H9 (cell line): ENCODE measurements around the gene DCDC2. TPM values are rescaled to one million over a fixed set of nuclear protein-coding genes. Genes with fewer than 3 reads are reported as not detected.

Experiments
- DNase-seq: peaks from one replicate; pipeline ENCODE4 v3.0.0-alpha.2; 2017
- H2AFZ ChIP-seq: one replicate; pipeline ENCODE4 v1.6.1; 2013; ENCODE audit warnings: mild to moderate bottlenecking, low read length, control low read depth, moderate library complexity
- H2AK5ac ChIP-seq: 2 replicates; pipeline ENCODE4 v1.6.1; 2013; ENCODE audit warnings: low read length, control low read depth, mixed read lengths; ENCODE audit not compliant: insufficient read length
- H2BK120ac ChIP-seq: one replicate; pipeline ENCODE4 v1.6.1; 2013; ENCODE audit warnings: low read depth, mild to moderate bottlenecking, low read length, control low read depth, inconsistent platforms; ENCODE audit not compliant: poor library complexity, severe bottlenecking
- H2BK12ac ChIP-seq: 2 replicates; pipeline ENCODE4 v1.6.1; 2013; ENCODE audit warnings: low read length, control low read depth, mixed read lengths, low read depth; ENCODE audit not compliant: insufficient read length
- H2BK15ac ChIP-seq: 2 replicates; pipeline ENCODE4 v1.6.1; 2013; ENCODE audit warnings: low read depth, low read length, control low read depth
- H2BK20ac ChIP-seq: one replicate; pipeline ENCODE4 v1.6.1; 2013; ENCODE audit warnings: low read depth, mild to moderate bottlenecking, low read length, control low read depth, inconsistent platforms; ENCODE audit not compliant: poor library complexity, severe bottlenecking
- H2BK5ac ChIP-seq: 2 replicates; pipeline ENCODE4 v1.6.1; 2013; ENCODE audit warnings: low read length, control low read depth, mixed read lengths; ENCODE audit not compliant: insufficient read length
- H3K14ac ChIP-seq: 2 replicates; pipeline ENCODE4 v1.6.1; 2013; ENCODE audit warnings: low read length, control low read depth; ENCODE audit not compliant: insufficient read depth
- H3K18ac ChIP-seq: 2 replicates; pipeline ENCODE4 v1.6.1; 2013; ENCODE audit warnings: low read depth, mild to moderate bottlenecking, mixed read lengths, low read length, control low read depth; ENCODE audit not compliant: insufficient read length
- H3K23ac ChIP-seq: 2 replicates; pipeline ENCODE4 v1.6.1; 2013; ENCODE audit warnings: low read length, control low read depth, mixed read lengths, low read depth; ENCODE audit not compliant: insufficient read length
- H3K23me2 ChIP-seq: 2 replicates; pipeline ENCODE4 v1.6.1; 2013; ENCODE audit warnings: low read depth, mild to moderate bottlenecking, mixed read lengths, low read length, control low read depth; ENCODE audit not compliant: insufficient read length, poor library complexity, severe bottlenecking
- H3K27ac ChIP-seq: 2 replicates; pipeline ENCODE4 v1.5.1; 2013; ENCODE audit warnings: low read length, control low read depth, mixed read lengths, low read depth; ENCODE audit not compliant: insufficient read length
- H3K27me3 ChIP-seq: 2 replicates; pipeline ENCODE4 v1.6.1; 2013; ENCODE audit warnings: low read length, control low read depth, inconsistent platforms; ENCODE audit not compliant: insufficient read depth
- H3K4ac ChIP-seq: 2 replicates; pipeline ENCODE4 v1.6.1; 2013; ENCODE audit warnings: low read depth, mild to moderate bottlenecking, control low read depth, inconsistent platforms, low read length, moderate library complexity
- H3K4me1 ChIP-seq: 2 replicates; pipeline ENCODE4 v1.6.1; 2013; ENCODE audit warnings: low read length, control low read depth, inconsistent platforms; ENCODE audit not compliant: insufficient read depth
- H3K4me2 ChIP-seq: 2 replicates; pipeline ENCODE4 v1.6.1; 2013; ENCODE audit warnings: low read length, control low read depth, mixed read lengths; ENCODE audit not compliant: insufficient read length, insufficient read depth
- H3K56ac ChIP-seq: 2 replicates; pipeline ENCODE4 v1.6.1; 2013; ENCODE audit warnings: low read depth, mild to moderate bottlenecking, mixed read lengths, low read length, control low read depth; ENCODE audit not compliant: insufficient read length
- H3K79me1 ChIP-seq: 2 replicates; pipeline ENCODE4 v1.6.1; 2013; ENCODE audit warnings: low read depth, mild to moderate bottlenecking, moderate library complexity, low read length, control low read depth, inconsistent platforms; ENCODE audit not compliant: insufficient read depth, poor library complexity, severe bottlenecking
- H3K79me2 ChIP-seq: 2 replicates; pipeline ENCODE4 v1.6.1; 2013; ENCODE audit warnings: low read length, control low read depth, inconsistent platforms; ENCODE audit not compliant: insufficient read depth
- H3K9ac ChIP-seq: 2 replicates; pipeline ENCODE4 v1.6.1; 2013; ENCODE audit warnings: low read length, control low read depth, mixed read lengths; ENCODE audit not compliant: insufficient read length; ENCODE audit errors: extremely low read depth
- H3K9me3 ChIP-seq: one replicate; pipeline ENCODE4 v1.6.1; 2013; ENCODE audit warnings: low read depth, low read length, inconsistent platforms; ENCODE audit not compliant: control insufficient read depth
- H3T11ph ChIP-seq: one replicate; pipeline ENCODE4 v1.6.1; 2013; ENCODE audit warnings: mild to moderate bottlenecking, low read length, control low read depth, inconsistent platforms
- H4K20me1 ChIP-seq: one replicate; pipeline ENCODE4 v1.6.1; 2013; ENCODE audit not compliant: control insufficient read depth, insufficient read length, insufficient read depth
- H4K5ac ChIP-seq: 2 replicates; pipeline ENCODE4 v1.6.1; 2013; ENCODE audit warnings: low read depth, mild to moderate bottlenecking, mixed read lengths, low read length, control low read depth; ENCODE audit not compliant: insufficient read length
- H4K8ac ChIP-seq: replicated peaks from 2 replicates; pipeline ENCODE4 v1.6.1; 2013; ENCODE audit warnings: low read length, control low read depth, mixed read lengths, low read depth; ENCODE audit not compliant: insufficient read length
- H4K91ac ChIP-seq: 2 replicates; pipeline ENCODE4 v1.6.1; 2013; ENCODE audit warnings: low read depth, mild to moderate bottlenecking, moderate library complexity, mixed read lengths, low read length, control low read depth; ENCODE audit not compliant: insufficient read length
- H3K27ac Mint-ChIP-seq, 3 experiments: 2 replicates in 2 of 3; 3 replicates in 1 of 3; pipeline ENCODE4 v1.8.0; 2020 to 2021; ENCODE audit warnings: mixed read lengths in 3 of 3, mild to moderate bottlenecking in 1 of 3, moderate library complexity in 1 of 3
- H3K27me3 Mint-ChIP-seq: 2 replicates; pipeline ENCODE4 v1.8.0; 2021; ENCODE audit warnings: low read depth, mild to moderate bottlenecking, moderate library complexity, mixed read lengths
- H3K36me3 Mint-ChIP-seq, 3 experiments: 2 replicates in 2 of 3; 3 replicates in 1 of 3; pipeline ENCODE4 v1.8.0; 2020 to 2021; ENCODE audit warnings: low read depth in 3 of 3, mixed read lengths in 3 of 3; ENCODE audit not compliant: insufficient read depth in 1 of 3
- H3K4me1 Mint-ChIP-seq, 2 experiments: 2 replicates each; pipeline ENCODE4 v1.8.0; 2020; ENCODE audit warnings: mixed read lengths in 2 of 2
- H3K4me3 Mint-ChIP-seq, 2 experiments: 2 replicates in 1 of 2; 3 replicates in 1 of 2; pipeline ENCODE4 v1.8.0; 2020 to 2021; ENCODE audit warnings: mild to moderate bottlenecking in 2 of 2, mixed read lengths in 2 of 2, moderate library complexity in 1 of 2
- H3K9me3 Mint-ChIP-seq, 2 experiments: 2 replicates in 1 of 2; 3 replicates in 1 of 2; pipeline ENCODE4 v1.8.0; 2020; ENCODE audit warnings: mild to moderate bottlenecking in 2 of 2, mixed read lengths in 2 of 2, moderate library complexity in 1 of 2
- CTCF ChIP-seq: fragments of 200-600 bp; sonication (generic); conservative IDR thresholded peaks from 3 replicates; pipeline ENCODE4 v1.8.0; 2021; ENCODE audit warnings: antibody characterized with exemption, mild to moderate bottlenecking
- WGBS: extraction: QIAGEN DNeasy Blood & Tissue Kit; methylation state at CpG from one replicate; pipeline ENCODE4 v1.1.7; 2013; ENCODE audit warnings: missing lambda C conversion rate, low lambda C conversion rate, mixed read lengths; ENCODE audit not compliant: insufficient read length; ENCODE audit errors: extremely low coverage; 5-methylcytosine and 5-hydroxymethylcytosine counted together
- total RNA-seq: library from RNA; stranded (reverse); gene quantifications from 2 replicates; pipeline ENCODE4 v1.2.1, GENCODE V29; 2021

The DCDC2 gene
- total RNA-seq, 1 experiment from 2014 or later = 0.59 TPM

GRCh38 chr6:24391208-24391607 lies 33.3 kb upstream of the DCDC2 start:
- no peak overlapping the region for H2AFZ ChIP-seq
- no peak overlapping the region for H4K8ac ChIP-seq
- H4K20me1 ChIP-seq = no peaks in the 10 kb centered on the region
- H2BK12ac ChIP-seq = no peak overlapping the region
- no peaks in the 10 kb centered on the region for H3K23me2 ChIP-seq
- H3K79me2 ChIP-seq = no peaks in the 10 kb centered on the region
- H3K27me3 ChIP-seq = no peaks in the 10 kb centered on the region
- no peak overlapping the region for H3K9ac ChIP-seq
- no peak overlapping the region for H3T11ph ChIP-seq
- H3K9me3 ChIP-seq = peaks cover 3% of the 10 kb centered on the region
- H2BK120ac ChIP-seq = no peak overlapping the region
- no CpG with 5 or more reads among the region's 2 CpGs for WGBS
- Mint-ChIP-seq H3K9me3 (peaks cover 3 to 5% of the 10 kb centered on the region in 2 experiments; a peak in 4 of 5 replicates), H3K4me1 (no peaks in the 10 kb centered on the region), H3K4me3 (no peak overlapping the region), H3K27ac (no peak overlapping the region), H3K27me3 (no peaks in the 10 kb centered on the region), H3K36me3 (peaks cover 2 to 4% (median 2%) of the 10 kb centered on the region in 3 experiments; a peak in 5 of 7 replicates)
- no peaks in the 10 kb centered on the region for H3K79me1 ChIP-seq
- H4K5ac ChIP-seq = no peak overlapping the region
- no peak overlapping the region for H3K56ac ChIP-seq
- DNase-seq = no peak
- H3K14ac ChIP-seq = no peak overlapping the region
- no peaks in the 10 kb centered on the region for H3K4me1 ChIP-seq
- no peak overlapping the region for H2BK15ac ChIP-seq
- H2AK5ac ChIP-seq = no peak overlapping the region
- H3K4ac ChIP-seq = no peak overlapping the region
- TF ChIP-seq CTCF = no peak
- no peak overlapping the region for H3K4me2 ChIP-seq
- no peak overlapping the region for H3K18ac ChIP-seq
- no peak overlapping the region for H2BK20ac ChIP-seq
- H2BK5ac ChIP-seq = no peak overlapping the region
- H4K91ac ChIP-seq = no peak overlapping the region
- no peak overlapping the region for H3K23ac ChIP-seq
- no peak overlapping the region for H3K27ac ChIP-seq
